HG02885 (cell line): ENCODE results near the gene ARHGAP1.
"Not testable (repeated sequence)": the region's sequence is repeated elsewhere in the genome, so short reads cannot be mapped to it uniquely, and the experiment has no call there.

Source experiments
- ATAC-seq: cut with Tn5 transposase; IDR thresholded peaks from one replicate; pipeline ENCODE4 v1.9.1; 2021; ENCODE audit warnings: mild to moderate bottlenecking; ENCODE audit not compliant: unreplicated experiment, poor library complexity

ARHGAP1 gene

DNA sequence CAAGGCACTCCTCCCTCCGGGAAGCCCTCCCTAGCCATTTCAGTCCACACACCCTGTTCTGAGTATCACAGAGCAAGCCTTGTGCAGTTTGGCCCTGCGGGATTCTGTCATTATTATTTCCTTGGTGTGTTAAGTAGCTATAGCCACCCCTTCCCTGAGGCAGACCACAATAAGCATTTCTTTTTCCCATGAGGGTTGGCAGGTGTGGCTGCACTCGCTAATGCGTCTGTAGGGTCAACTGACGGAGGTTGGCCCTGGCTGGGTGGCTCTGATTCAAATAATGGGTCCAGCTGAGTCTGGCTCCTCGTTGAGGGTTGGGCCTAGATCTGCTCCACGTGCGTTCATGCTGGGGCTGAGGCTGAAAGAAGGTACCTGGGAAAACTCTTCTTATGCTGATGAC lies 23.7 kb upstream of the ARHGAP1 start:
- no peak for ATAC-seq

DNA sequence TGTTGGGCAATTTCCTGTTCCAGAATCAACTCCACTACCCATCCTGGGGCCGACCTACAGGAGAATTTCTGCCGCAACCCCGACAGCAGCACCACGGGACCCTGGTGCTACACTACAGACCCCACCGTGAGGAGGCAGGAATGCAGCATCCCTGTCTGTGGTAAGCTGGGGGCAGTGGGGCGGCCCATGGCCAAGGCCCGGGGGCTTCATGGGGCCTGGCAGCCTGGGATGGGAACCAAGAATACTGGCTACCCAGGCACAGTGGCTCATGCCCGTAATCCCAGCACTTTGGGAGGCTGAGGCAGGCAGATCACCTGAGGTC lies 22.9 kb upstream of the ARHGAP1 start:
- no peak for ATAC-seq

DNA sequence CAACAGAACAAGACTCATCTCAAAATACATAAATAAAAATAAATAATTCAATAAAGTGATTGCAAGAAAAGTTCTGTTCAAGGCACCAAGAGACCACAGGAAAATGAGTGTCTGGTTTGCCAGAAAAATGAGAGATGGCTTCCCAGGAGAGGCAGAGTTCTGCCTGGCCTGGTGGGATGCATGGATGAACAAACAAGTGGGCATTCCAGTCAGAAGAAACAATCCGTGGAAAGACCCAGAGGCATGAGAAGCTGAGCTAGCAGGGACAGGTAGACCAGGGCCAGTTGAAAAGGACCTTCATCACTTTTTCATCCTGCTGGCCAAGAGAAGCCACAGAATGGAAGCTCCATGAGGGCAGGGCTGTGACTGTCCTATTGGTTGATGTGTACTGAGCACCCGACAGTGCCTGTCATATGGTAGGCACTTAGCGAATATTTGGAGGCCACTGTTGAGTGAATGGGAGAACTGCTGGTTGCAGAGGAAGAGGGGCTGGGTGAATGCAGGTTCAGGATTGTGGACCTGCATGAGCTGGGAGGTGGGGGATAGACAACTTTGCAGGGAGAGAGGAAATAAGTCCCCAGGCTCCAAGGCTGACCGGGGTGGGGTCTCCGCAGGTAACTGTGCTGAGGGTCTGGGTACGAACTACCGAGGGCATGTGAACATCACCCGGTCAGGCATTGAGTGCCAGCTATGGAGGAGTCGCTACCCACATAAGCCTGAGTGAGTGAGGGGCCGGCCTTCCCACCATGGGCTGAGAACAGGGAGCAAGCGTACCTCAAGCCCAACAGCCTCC lies 22.3 kb upstream of the ARHGAP1 start:
- no peak for ATAC-seq

DNA sequence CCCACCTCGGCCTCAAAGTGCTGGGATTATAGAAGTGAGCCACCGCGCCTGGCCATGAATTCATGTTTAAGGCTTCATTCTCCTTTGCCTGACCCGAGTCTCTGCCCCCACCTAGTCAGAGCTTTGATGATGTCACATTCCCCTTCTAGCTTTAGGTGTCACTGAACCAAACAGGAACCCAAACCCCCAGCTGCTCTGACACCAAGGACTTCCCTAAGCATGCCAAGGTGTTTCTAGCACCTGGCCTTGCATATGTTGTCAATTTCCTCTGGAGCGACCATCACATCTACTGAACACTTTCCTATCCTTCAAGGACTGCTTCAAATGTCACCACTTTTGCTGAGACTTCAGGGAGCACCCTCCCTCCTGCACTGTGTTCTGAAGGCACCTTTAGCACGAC lies 20.9 kb upstream of the ARHGAP1 start:
- no peak for ATAC-seq

DNA sequence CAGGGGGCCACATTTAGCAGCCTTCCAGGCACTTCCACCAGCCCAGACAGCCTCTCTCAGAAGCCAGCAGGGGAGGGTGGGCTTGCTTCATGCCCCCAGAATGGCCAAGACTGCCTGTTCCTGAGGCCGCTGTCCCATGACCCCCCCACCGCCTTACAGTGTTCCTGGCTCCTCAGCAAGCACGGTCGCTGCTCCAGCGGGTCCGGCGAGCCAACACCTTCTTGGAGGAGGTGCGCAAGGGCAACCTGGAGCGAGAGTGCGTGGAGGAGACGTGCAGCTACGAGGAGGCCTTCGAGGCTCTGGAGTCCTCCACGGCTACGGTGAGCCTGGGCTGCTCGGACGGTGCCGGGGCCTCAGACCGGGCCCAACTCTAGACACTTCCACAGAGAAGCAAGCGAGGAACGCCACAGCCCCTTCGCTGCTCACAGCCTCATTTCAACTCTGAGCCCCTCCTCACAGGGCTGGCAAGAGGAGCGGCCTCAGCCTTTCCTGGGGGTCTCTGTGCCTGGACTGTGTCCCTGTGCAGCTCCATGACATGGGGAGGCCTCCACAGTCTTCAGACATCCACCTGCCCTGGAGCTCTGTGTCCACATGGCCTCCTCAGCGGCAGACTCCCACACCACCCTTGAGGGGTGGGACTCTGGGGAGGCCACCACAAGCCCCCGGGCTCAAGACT lies 19.3 kb upstream of the ARHGAP1 start:
- ATAC-seq: no peak

DNA sequence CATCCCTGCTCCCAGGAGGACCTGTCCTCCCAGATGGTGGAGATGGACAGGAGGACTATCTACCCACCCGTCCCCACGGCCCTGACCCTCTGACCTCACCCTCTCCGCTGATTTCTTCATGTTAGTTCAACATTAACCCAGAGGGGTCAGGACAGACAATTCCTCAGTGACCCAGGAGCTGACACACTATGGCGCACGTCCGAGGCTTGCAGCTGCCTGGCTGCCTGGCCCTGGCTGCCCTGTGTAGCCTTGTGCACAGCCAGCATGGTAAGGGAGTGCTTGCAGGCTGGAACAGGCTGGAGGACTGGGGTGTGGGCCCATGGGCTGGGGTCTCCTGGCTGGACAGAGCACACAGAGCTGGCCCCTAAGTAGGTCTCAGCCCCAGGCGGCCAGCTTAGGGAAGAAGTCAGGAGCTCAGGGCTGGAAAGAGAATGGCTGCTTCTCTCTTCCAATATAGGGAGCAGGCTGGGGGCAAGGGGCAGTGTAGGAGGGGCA lies 18.7 kb upstream of the ARHGAP1 start, which contains the start of gene F2:
F2 (plus strand) TSS at position 166 of the 495 bp plus-strand sequence; CDS start at position 189, 23 bp downstream.
- ATAC-seq: no peak

DNA sequence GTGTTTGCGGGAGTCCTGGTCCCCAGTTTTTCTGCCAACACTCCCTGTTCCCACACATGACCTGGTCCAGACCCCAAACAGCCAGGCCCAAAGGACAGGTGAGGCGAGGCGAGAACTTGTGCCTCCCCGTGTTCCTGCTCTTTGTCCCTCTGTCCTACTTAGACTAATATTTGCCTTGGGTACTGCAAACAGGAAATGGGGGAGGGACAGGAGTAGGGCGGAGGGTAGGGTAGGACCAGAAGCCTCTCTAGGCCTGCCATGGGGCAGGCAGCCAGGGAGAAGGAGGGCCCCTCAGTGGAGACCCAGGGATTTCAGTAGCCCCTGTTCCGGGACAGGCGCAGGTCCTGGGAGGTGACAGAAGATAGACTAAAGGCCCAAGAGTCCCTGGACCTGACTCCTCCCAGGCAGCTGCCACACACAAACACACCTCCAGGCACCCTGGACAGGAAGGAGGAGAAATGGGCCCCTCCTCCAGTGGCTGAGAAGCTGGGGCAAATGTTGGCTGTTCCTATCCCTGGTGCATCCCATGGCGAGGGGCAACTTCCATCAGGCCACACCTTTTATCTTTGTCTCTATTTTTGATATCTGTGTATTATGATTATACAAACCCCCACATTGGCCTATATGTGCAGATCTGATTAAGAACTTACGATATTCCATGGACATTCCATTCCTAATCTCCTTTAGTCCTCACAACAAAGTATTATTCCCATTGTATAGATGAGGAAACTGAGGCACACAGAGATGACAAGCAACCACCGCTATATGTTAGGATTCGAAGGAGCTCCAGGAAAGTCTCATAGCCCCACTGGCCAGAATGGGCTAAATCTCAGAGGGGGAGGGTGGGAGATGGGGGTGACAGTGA lies 18.0 kb upstream of the ARHGAP1 start:
- no peak for ATAC-seq

DNA sequence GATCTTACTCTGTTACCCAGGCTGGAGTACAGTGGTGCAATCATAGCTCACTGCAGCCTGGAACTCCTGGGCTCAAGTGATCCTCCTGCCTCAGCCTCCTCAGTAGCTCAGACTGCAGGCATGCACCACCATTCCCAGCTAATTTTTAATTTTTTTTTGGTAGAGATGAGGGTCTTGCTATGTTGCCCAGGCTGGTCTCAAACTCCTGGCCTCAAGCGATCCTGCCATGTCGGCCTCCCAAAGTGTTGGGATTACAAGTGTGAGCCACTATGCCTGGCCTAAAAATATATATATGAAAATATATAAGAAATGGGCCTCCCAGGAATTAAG lies 17.4 kb upstream of the ARHGAP1 start:
- ATAC-seq: not testable (repeated sequence)

DNA sequence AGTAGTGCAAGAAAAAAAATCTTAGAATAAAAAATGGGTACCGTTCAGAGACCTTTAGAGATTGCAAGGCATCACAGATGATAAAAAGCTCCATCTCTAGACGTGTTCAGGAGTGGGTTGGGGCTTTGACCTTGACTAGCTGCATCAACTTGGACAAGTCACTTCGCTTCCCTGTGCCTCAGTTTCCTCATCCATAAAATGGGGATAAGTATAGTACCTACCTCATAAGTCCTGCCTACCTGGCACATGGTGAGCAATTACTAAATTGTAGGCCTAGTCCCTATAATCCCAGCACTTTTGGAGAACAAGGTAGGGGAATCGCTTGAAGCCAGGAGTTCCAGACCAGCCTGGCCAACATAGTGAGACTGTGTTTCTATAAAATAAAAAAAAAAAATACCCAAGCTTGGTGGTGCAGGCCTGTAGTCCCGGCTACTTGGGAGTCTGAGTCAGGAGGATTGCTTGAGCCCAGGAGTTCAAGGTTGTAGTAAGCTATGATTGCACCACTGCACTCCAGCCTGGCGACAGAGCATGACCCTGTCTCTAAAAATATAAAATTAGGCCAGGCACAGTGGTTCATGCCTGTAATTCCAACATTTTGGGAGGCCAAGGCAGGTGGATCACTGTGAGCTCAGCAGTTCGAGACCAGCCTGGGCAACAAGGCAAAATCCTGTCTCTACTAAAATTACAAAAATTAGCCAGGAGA lies 12.6 kb upstream of the ARHGAP1 start:
- ATAC-seq: no peak

DNA sequence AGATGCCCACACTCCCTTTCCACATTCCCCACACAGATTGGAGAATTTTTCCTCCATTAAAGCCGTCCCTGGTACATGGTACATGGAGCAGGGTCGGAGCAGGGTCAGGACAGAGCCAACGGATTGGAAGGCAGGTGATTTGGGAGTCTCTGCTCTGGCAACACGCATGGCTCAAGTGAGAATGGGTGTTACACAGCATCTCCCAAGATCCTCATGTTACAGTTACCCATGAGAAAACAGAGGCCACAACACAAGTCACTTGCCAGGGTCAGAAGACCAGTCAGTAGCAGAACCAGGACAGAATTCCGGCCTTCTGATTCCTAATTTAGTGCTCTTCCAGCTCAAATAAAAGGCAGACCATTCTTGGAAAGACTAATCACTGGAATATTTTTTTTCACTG lies 10.9 kb upstream of the ARHGAP1 start:
- no peak for ATAC-seq

DNA sequence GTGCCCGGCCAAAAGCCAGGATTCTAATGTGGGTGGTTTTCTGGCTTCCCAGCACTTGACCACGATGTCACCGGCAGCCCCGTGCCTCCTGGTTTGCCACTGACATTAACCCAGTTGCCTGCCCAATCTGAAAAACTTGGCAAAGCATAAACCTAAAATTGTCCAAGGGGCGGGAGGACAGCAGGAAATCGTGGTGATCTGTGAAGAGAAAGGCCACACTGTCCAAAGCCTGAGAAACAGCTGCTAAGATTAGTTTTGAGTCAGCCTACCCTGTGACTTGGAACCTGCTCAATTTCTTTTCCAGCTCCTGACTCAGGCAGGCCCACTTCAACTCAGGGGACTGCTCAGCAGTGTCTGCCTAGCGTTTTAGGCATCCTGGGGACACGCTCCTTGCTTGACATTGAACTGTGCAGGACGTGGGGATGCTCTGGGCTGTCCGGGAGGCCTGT lies 10.4 kb upstream of the ARHGAP1 start:
- no peak for ATAC-seq

DNA sequence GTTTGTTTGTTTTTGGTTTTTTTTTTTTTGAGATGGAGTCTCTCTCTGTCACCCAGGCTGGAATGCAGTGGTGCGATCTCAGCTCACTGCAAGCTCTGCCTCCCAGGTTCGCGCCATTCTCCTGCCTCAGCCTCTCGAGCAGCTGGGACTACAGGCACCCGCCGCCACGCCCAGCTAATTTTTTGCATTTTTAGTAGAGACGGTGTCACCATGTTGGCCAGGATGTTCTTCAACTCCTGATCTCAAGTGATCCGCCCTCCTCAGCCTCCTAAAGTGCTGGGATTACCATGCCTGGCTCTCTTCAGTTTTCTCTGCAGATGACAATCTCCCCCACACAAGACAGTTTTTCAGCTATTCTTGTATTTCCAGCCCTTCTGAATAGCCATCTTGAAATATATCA lies 8.9 kb upstream of the ARHGAP1 start:
- ATAC-seq: not testable (repeated sequence)

DNA sequence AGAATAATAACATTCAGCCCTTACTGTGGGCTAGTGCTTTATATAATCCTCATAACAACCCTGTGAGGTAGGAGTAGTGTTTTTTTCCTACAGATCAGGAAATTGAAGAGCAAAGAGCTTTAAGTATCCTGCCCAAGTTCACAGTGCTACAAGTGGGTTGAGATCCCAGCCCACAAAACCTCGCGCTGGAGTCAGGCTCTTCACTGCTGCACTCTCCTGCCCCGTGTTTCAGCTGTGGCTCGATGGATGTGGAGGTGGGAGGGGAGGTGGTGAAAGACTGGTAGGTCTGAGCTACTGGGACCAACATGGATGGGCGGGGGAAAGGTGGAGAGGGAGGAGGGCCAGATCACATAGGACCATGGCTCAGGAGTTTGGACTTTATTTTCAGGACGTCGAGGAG lies 6.5 kb upstream of the ARHGAP1 start:
- ATAC-seq: no peak

DNA sequence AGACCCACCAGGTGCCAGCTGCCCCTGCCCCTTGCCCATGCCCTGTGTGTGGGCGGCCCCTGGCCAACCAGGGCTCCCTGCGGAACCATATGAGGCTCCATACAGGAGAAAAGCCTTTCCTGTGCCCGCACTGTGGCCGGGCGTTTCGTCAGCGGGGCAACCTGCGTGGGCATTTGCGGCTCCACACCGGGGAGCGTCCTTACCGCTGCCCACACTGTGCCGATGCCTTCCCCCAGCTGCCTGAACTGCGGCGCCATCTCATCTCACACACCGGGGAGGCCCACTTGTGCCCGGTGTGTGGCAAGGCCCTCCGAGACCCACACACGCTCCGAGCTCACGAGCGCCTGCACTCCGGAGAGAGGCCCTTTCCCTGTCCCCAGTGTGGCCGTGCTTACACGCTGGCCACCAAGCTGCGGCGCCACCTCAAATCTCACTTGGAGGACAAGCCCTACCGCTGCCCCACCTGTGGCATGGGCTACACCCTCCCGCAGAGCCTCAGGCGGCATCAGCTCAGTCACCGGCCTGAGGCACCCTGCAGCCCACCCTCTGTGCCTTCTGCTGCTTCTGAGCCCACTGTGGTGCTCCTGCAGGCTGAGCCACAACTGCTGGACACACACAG lies 4.8 kb upstream of the ARHGAP1 start:
- ATAC-seq: no peak

DNA sequence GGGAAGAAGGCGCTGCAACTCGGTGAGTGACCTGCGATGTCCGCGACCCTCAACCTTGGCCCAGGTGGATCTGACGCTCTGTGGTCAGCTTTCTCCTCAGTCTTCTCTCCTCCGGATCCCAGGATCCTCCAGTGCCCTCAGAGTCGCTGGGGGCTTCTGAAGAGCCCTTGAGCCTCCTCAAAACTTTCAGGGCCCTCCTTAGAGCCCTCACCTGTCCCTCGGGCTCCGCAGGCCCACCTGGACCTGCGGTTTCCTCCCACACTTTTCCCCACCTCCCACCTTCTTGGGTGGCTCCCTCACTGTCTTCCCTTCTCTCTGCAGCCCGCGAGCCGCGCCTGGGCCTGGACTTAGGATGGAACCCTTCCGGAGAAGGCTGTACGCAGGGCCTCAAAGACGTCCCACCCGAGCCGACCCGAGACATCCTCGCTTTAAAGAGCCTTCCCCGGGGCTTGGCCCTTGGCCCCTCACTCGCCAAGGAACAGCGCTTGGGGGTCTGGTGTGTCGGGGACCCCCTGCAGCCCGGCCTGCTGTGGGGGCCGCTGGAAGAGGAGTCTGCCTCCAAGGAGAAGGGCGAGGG lies 747 bp upstream of the ARHGAP1 start:
- ATAC-seq: no peak

DNA sequence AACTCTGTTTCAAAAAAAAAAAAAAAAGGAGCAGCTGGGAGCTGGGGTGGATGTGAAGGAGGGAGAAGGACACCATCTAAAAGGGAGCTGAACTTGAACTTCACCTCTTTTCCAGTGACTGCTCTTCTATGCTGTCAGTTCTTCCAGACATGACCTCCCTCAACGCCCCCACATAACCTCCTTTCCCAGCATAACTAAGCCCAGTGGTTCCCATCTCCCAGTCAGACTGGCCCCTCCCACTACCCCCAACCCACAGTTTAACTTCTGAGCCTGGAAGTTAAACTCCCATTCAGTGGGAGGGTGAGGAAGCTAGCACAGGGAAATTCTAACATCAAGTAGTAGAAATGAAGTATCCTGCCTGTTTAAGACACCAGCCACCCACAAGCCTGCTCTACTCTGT lies 1.8 kb downstream of the ARHGAP1 start:
- no peak for ATAC-seq

DNA sequence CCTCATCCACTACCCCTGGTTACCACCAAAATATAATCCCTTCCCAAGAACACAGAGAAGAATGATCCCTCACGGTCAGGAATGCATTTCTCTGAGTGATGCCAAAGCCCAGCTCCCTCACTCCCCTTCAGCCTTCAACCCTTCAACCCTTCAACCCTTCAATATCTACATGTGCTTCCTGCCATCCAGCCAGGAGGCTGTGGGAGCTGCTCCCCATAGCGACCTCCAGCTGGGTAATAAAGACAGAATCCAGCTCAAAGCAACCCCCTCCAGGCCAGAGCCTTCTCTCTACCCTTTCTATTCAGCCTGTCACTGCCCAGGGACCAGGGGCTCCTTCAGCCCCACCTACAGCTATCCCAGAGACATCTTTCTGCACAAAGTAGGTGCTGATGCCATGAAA lies 2.7 kb downstream of the ARHGAP1 start:
- ATAC-seq: no peak

DNA sequence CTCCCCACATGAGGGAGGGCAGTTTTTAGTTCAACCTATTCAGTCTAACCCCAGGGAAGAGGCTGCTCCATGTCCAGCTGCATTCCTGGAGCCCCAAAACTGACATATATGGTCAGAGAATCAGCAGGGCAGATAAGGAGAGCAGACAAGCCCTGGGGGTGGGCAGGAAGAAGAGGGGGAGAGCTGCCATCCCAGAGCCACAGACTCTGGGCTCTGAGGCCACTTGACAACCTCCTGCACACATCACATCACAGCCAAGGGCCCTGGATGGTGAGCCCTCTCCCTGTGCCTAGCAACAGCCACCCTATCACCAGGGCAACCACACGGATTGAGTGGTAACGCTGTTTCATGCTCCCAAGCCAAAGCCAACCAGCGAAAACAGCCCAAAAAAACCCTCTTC lies 3.1 kb downstream of the ARHGAP1 start:
- no peak for ATAC-seq

DNA sequence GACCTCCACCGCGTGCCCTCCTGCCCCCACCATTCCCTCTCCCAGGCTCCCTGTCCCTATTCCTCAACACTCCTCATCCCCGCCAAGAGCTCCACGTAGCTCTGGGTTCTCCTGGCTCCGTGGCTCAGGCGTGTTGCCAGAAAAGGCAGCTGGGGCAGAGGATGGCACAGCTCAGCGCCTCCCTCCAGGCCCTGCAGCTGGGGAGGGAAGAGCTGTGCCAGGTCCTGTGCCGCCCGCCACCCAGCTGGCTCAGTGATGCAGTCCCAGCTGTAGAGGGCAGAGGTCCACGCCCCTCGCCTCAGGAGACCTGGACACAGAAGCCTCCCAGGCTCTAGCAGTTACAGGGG lies 4.2 kb downstream of the ARHGAP1 start:
- no peak for ATAC-seq
